BJ (cell line): ENCODE data around the gene WWP2. TPM values are rescaled to one million over a fixed set of nuclear protein-coding genes. Genes with fewer than 3 reads are reported as not detected.

Experiments used
- CTCF ChIA-PET: fragments of 350-600 bp; formaldehyde crosslinking; extraction: SDS; loops from one replicate; lab custom pipeline; 2021; ENCODE audit warnings: antibody characterized with exemption, inconsistent platforms; lab: Yijun Ruan, JAX
- POLR2A ChIA-PET: fragments of 300-600 bp; sonication (Branson Sonifier 250); formaldehyde crosslinking; extraction: SDS; loops from one replicate; lab custom pipeline; 2021; ENCODE audit warnings: antibody characterized with exemption; lab: Charles Lee
- DNase-seq: peaks from one replicate; pipeline ENCODE4 v3.0.0-alpha.2; 2011; ENCODE audit warnings: low read depth
- H3K27me3 ChIP-seq: 2 replicates; pipeline ENCODE4 v1.6.0; 2011; ENCODE audit warnings: low read length; ENCODE audit not compliant: control insufficient read depth, insufficient read depth
- H3K36me3 ChIP-seq: 2 replicates; pipeline ENCODE4 v1.5.1; 2011; ENCODE audit warnings: low read length; ENCODE audit not compliant: control insufficient read depth, insufficient read depth
- H3K4me3 ChIP-seq: 2 replicates; pipeline ENCODE4 v1.5.1; 2011; ENCODE audit warnings: low read depth, mild to moderate bottlenecking, control low read depth, low read length
- CTCF ChIP-seq: IDR thresholded peaks from 2 replicates; pipeline ENCODE4 v1.5.1; 2011; ENCODE audit warnings: low read depth, mild to moderate bottlenecking, control low read depth, inconsistent platforms, low read length, moderate library complexity; ENCODE audit not compliant: insufficient read depth
- polyA plus RNA-seq: library from polyadenylated mRNA; depleted of rRNA; stranded (reverse); fragments of >200 nt; gene quantifications from 2 replicates; pipeline ENCODE4 v1.2.3, GENCODE V29; 2011

The WWP2 gene
- polyA plus RNA-seq, 1 experiment, result 16.8 TPM

GRCh38 chr16:69840975-69841374 is 78.8 kb downstream of the WWP2 start:
- no peak for DNase-seq
- no peak overlapping the region for H3K4me3 ChIP-seq
- ChIA-PET POLR2A (no interaction called here), CTCF (interaction anchor here (1.2 kb wide), 1 partner anchor 42 kb away, joined by 3 read pairs; no protein-coding TSS in a partner anchor)
- H3K36me3 ChIP-seq, result 0 out of 2 replicates have a peak, but pooled peaks cover 2% of the 10 kb centered on the region
- H3K27me3 ChIP-seq, result no peaks in the 10 kb centered on the region
- no peak for TF ChIP-seq CTCF

GRCh38 chr16:69844441-69844840 is 82.3 kb downstream of the WWP2 start:
- CTCF ChIA-PET, result interaction anchor here (1.0 kb wide), 1 partner anchor 16 kb away, joined by 3 read pairs; no protein-coding TSS in a partner anchor
- no peak for TF ChIP-seq CTCF

GRCh38 chr16:69845181-69845580 is 83.0 kb downstream of the WWP2 start:
- H3K36me3 ChIP-seq, result 0 out of 2 replicates have a peak, but pooled peaks cover 2% of the 10 kb centered on the region
- DNase-seq, result no peak
- no peak for TF ChIP-seq CTCF
- POLR2A ChIA-PET, result no interaction called here
- H3K4me3 ChIP-seq, result no peak overlapping the region
- H3K27me3 ChIP-seq, result no peaks in the 10 kb centered on the region
- CTCF ChIA-PET, result interaction anchor here (1.0 kb wide), 1 partner anchor 46 kb away, joined by 4 read pairs; no protein-coding TSS in a partner anchor

More at GRCh38 chr16:69844441-69844840, 82.3 kb downstream of the WWP2 start:
- no peak overlapping the region for H3K4me3 ChIP-seq
- 0 out of 2 replicates have a peak, but pooled peaks cover 2% of the 10 kb centered on the region for H3K36me3 ChIP-seq
- no peak for DNase-seq
- POLR2A ChIA-PET, result no interaction called here
- H3K27me3 ChIP-seq, result no peaks in the 10 kb centered on the region

GRCh38 chr16:69847643-69848042 is 85.5 kb downstream of the WWP2 start:
- no peak for TF ChIP-seq CTCF
- H3K27me3 ChIP-seq, result no peaks in the 10 kb centered on the region
- DNase-seq, result no peak
- H3K36me3 ChIP-seq, result 0 out of 2 replicates have a peak, but pooled peaks cover 2% of the 10 kb centered on the region
- ChIA-PET CTCF (interaction anchor here (0.7 to 3.8 kb wide), 4 partner anchors 13 to 93 kb away, joined by 3 to 12 read pairs (median 5); partner anchors contain the start of gene NOB1), POLR2A (interaction anchor here (0.5 to 0.6 kb wide), 2 partner anchors 14 to 26 kb away, joined by 3 read pairs; no protein-coding TSS in a partner anchor)
- H3K4me3 ChIP-seq, result no peak overlapping the region

GRCh38 chr16:69848637-69849545 is 86.8 kb downstream of the WWP2 start:
- ChIA-PET POLR2A (interaction anchor here (0.5 kb wide), 1 partner anchor 20 kb away, joined by 5 read pairs; no protein-coding TSS in a partner anchor), CTCF (interaction anchor here (0.8 to 3.8 kb wide), 8 partner anchors 12 to 94 kb away, joined by 3 to 12 read pairs (median 5); partner anchors contain the start of gene NOB1)
- DNase-seq, result peak; percentile 76
- Histone ChIP-seq H3K36me3 (0 out of 2 replicates have a peak, but pooled peaks cover 2% of the 10 kb centered on the region), H3K27me3 (no peaks in the 10 kb centered on the region), H3K4me3 (peak overlapping the region; percentile 4; the same call in 1 of the 2 replicates)
- peak; percentile 28; the same call in 1 of the 2 replicates for TF ChIP-seq CTCF
